ENCODE results near the gene ECM1. TPM values are rescaled to one million over a fixed set of nuclear protein-coding genes. Genes with fewer than 3 reads are reported as not detected.

The ECM1 gene
- total RNA-seq, 2 experiments from 2014 or later = 0.74 to 0.81 TPM

DNA sequence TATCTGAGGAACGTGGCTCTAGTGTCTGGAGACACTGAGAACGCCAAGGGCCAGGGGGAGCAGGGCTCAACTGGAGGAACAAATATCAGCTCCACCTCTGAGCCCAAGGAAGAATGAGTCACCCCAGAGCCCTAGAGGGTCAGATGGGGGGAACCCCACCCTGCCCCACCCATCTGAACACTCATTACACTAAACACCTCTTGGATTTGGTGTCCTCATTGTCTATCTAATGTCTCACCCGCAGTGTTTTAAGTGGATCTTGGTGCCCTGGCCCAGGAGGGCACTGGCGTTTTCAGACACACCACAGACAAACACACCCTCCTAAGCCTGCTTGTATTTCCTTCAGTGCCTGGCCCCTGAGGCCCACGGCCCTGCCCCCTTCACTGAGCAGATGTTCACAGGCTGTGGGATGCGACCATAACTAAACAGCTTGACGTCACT is 5.5 kb downstream of the ECM1 start:
- intact Hi-C loops (cut with micrococcal nuclease) = loop anchor here (10.0 kb wide), 1 partner anchor 49 kb away; no protein-coding TSS in a partner anchor
- Mint-ChIP-seq H3K27ac (no peak overlapping the region), H3K4me3 (no peak overlapping the region), H3K36me3 (ENCODE audit: low read depth) (no peaks in the 10 kb centered on the region), H3K27me3 (no peaks in the 10 kb centered on the region), H3K4me1 (ENCODE audit: low read depth) (peaks cover 12% of the 10 kb centered on the region), H3K9me3 (no peaks in the 10 kb centered on the region)
- no peak for TF ChIP-seq CTCF (IDR thresholded peaks at IDR 0.05)
- ChIA-PET CTCF (interaction anchor here (0.6 to 5.5 kb wide), 2 partner anchors 19 to 405 kb away, joined by 3 to 30 read pairs; no protein-coding TSS in a partner anchor), POLR2A (interaction anchor here (1.0 to 1.4 kb wide), 3 partner anchors 10 to 26 kb away, joined by 3 to 4 read pairs (median 3); no protein-coding TSS in a partner anchor)
- DNase-seq = no peak
- ATAC-seq = no peak

DNA sequence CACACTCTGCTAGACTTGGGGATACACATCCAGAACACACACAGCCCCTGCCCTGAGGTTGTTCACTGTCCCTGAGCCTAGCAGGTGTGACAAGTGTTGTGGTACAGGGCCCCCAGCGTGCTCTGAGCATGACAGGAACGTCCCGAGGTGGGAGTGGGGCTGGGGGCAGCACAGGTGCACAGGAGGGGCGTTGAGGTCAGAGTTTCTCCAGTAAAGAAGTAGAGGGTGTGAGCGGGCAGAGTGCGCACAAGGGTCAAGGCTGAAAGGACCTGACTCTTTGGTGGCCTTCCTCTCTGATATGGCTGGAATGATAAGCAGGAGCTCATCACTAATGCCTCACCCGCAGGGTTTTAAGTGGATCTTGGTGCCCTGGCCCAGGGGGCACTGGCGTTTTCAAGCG is 6.4 kb downstream of the ECM1 start:
- Mint-ChIP-seq H3K36me3 (ENCODE audit: low read depth) (no peaks in the 10 kb centered on the region), H3K4me3 (peak overlapping the region; percentile 92), H3K27me3 (no peaks in the 10 kb centered on the region), H3K4me1 (ENCODE audit: low read depth) (peaks cover 12% of the 10 kb centered on the region), H3K27ac (no peak overlapping the region), H3K9me3 (no peaks in the 10 kb centered on the region)
- ChIA-PET CTCF (interaction anchor here (4.0 to 5.5 kb wide), 2 partner anchors 18 to 259 kb away, joined by 25 to 30 read pairs; no protein-coding TSS in a partner anchor), POLR2A (interaction anchor here (1.0 to 1.4 kb wide), 2 partner anchors 11 to 17 kb away, joined by 3 read pairs; no protein-coding TSS in a partner anchor)
- no peak for DNase-seq
- ATAC-seq = no peak
- TF ChIP-seq CTCF (IDR thresholded peaks at IDR 0.05) = no peak
- intact Hi-C loops (cut with micrococcal nuclease) = loop anchor here (10.0 kb wide), 1 partner anchor 49 kb away; no protein-coding TSS in a partner anchor

GRCh38 chr1:150514913-150515327 is 7.0 kb downstream of the ECM1 start:
- intact Hi-C loops (cut with micrococcal nuclease) = loop anchor here (10.0 kb wide), 1 partner anchor 50 kb away; no protein-coding TSS in a partner anchor
- Mint-ChIP-seq H3K27ac (no peak overlapping the region), H3K4me1 (ENCODE audit: low read depth) (peaks cover 12% of the 10 kb centered on the region), H3K9me3 (no peaks in the 10 kb centered on the region), H3K27me3 (no peaks in the 10 kb centered on the region), H3K36me3 (ENCODE audit: low read depth) (no peaks in the 10 kb centered on the region), H3K4me3 (peak overlapping the region; percentile 92)
- TF ChIP-seq CTCF (IDR thresholded peaks at IDR 0.05) = no peak
- CTCF ChIA-PET = interaction anchor here (0.6 to 5.5 kb wide), 6 partner anchors 17 to 260 kb away, joined by 3 to 30 read pairs (median 16); no protein-coding TSS in a partner anchor
- no peak for DNase-seq
- POLR2A ChIA-PET = interaction anchor here (0.6 to 1.4 kb wide), 4 partner anchors 11 to 466 kb away, joined by 3 to 6 read pairs (median 4); no protein-coding TSS in a partner anchor
- ATAC-seq = no peak

DNA sequence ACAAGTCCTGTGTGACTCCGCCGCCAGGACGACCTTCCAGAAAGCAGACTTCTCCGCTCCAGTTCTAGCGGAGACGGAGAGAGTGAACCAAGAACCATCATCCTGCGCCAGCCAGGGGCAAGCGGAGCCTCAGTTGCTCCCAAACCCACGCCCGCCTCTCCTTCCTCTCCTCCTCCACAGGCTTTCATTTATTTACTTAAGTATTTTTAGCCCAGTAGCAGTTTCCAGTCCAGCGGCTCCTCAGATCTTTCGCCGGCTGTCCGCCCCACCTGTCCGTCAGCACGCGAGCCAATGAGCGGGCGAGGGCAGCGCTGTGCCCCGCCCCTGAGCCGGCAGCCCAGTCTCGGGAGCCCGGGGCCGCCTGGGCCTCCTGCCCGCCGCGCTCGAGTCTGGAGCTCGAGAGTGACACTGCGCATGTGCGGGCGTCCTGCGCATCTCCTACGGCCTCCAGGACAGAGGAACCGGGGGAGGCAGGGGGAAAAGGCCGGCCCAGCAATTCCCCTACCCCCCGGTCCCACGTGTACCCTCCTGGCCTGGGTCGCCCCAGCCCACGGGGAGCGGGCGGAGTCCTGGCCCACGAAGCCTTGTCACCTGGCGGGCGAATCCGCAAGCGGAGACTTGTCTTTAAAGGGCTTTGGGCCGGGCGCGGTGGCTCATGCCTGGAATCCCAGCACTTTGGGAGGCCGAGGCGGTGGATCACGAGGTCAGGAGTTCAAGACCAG is 7.6 kb downstream of the ECM1 start, which contains the start of gene FALEC:
Gene FALEC, plus strand, starts transcription at position 425 of the 722 bp plus-strand sequence.
- no peak for TF ChIP-seq CTCF (IDR thresholded peaks at IDR 0.05)
- ATAC-seq (peak; percentile 100), DNase-seq (peak; percentile 92)
- Mint-ChIP-seq H3K4me3 (peak within 1 kb of the TSS; percentile 92), H3K36me3 (ENCODE audit: low read depth) (no peaks in the 10 kb centered on the region), H3K27me3 (no peaks in the 10 kb centered on the region), H3K9me3 (no peaks in the 10 kb centered on the region), H3K27ac (peak within 1 kb of the TSS; percentile 64), H3K4me1 (ENCODE audit: low read depth) (peaks cover 12% of the 10 kb centered on the region)
- intact Hi-C loops (cut with micrococcal nuclease) = loop anchor here (10.0 kb wide), 1 partner anchor 51 kb away; no protein-coding TSS in a partner anchor
- CTCF ChIA-PET = interaction anchor here (0.6 to 5.5 kb wide), 12 partner anchors 17 to 260 kb away, joined by 3 to 30 read pairs (median 4); no protein-coding TSS in a partner anchor
- POLR2A ChIA-PET = interaction anchor here (0.5 to 0.8 kb wide), 6 partner anchors 11 to 465 kb away, joined by 3 to 6 read pairs (median 3); partner anchors contain the start of gene TARS2
